Fibroblast of villous mesenchyme (primary cell): ENCODE results near the gene TNFAIP1. TPM values are rescaled to one million over a fixed set of nuclear protein-coding genes. Genes with fewer than 3 reads are reported as not detected.

ENCODE experiments used
- DNase-seq: peaks from one replicate; pipeline ENCODE4 v3.0.0-alpha.2; 2010; ENCODE audit warnings: low read depth
- H3K4me3 ChIP-seq: 2 replicates; pipeline ENCODE4 v1.5.1; 2011; ENCODE audit warnings: low read depth, mild to moderate bottlenecking, low read length
- CTCF ChIP-seq: IDR thresholded peaks from 2 replicates; pipeline ENCODE4 v1.5.1; 2012; ENCODE audit warnings: low read depth, mild to moderate bottlenecking, low read length; ENCODE audit not compliant: insufficient read depth
- total RNA-seq: library from RNA; depleted of rRNA; stranded (reverse); fragments of >200 nt; gene quantifications from 2 replicates; pipeline ENCODE4 v1.2.3, GENCODE V29; 2012

Gene TNFAIP1
- total RNA-seq, 1 donor = 50.1 TPM

- TF ChIP-seq CTCF = no peak
- no peak for DNase-seq
Observed at GRCh38 chr17:28390563-28390962, 55.0 kb downstream of the TNFAIP1 start.

GRCh38 chr17:28390984-28391383 lies 55.4 kb downstream of the TNFAIP1 start:
- no peak for DNase-seq
- TF ChIP-seq CTCF = no peak
- H3K4me3 ChIP-seq = no peak overlapping the region

More at GRCh38 chr17:28390563-28390962, 55.0 kb downstream of the TNFAIP1 start:
- H3K4me3 ChIP-seq = no peak overlapping the region

DNA sequence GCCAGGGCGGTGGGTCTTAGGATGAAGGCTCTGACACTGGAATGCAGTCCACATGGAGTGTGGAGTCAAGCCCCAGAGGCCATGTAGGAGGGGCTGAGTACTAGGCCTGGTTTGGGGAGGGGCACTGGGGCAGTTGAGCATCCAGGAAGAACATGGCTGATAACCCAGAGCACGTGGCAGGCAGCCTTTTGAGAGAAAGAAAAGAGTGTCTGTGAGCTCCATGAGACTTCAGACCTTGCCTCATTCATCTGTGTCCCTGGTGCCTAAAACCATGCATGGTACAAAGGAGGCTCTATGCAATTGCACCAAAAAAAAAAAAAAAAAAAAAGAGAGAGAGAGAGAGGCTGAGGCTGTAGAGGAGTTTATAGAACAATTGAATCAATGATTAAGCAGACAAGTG lies 55.8 kb downstream of the TNFAIP1 start:
- TF ChIP-seq CTCF = no peak
- DNase-seq = no peak
- H3K4me3 ChIP-seq = no peak overlapping the region

DNA sequence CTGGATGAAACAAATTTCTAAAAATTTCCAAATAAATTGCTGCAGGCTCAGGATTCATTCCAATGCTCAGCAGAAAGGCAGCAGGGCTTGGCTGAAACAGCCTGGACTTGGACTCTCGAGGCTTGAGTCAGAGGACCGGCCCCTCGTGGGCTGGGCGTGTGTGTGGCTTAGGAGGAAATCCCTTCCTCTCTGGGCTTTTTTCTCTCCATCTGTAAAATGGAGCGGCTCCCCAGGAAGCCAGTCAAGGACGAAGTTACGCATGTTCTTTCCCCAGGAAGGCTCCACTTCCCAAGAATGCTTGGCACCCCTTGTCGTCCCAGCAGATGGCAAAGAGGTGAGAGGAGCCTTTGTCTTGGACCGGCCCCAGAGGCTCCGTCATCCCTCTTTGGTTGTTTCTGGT lies 56.9 kb downstream of the TNFAIP1 start:
- DNase-seq = no peak
- no peak overlapping the region for H3K4me3 ChIP-seq
- TF ChIP-seq CTCF = no peak

DNA sequence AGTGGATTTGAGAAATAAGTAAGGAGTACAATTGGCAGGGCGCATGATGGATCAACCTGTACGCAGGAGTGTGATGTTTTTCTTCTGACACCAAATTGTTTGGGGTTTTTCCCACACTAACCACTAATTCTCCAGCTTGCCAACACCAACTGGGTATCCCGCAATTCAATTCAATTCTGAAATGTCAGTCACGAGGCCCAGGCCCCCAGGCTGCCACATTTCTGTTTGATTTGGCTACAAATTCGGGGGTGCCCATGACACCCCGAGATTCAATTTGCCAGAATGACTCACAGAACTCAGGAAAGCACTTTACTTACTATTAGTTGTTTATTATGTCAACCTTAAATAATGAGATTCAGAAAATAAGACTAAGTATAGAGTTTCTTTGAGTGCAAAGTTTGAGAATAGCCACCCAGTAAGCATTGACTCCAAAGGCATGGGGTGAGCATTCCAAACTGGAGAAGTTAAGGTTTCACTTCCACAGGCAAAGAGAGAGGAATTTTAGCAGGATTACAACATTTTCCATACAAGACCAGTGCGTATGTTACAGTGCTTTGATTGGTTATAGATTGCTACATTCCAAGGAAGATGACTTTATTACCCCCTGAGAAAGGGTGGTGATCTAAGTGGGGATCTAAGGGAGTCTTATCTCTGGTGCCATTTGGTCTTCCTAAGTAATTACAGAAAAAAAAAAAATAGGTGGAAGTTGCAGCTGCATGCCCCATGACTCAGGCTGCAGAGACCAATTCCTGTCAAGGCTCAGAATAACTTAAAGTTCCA lies 59.0 kb downstream of the TNFAIP1 start:
- TF ChIP-seq CTCF = no peak
- peak; percentile 92 for DNase-seq

GRCh38 chr17:28395426-28395825 lies 59.9 kb downstream of the TNFAIP1 start:
- no peak for TF ChIP-seq CTCF
- DNase-seq = no peak
- no peak overlapping the region for H3K4me3 ChIP-seq

More for the DNA sequence above, 59.0 kb downstream of the TNFAIP1 start:
- H3K4me3 ChIP-seq = no peak overlapping the region

- no peak for TF ChIP-seq CTCF
- no peak overlapping the region for H3K4me3 ChIP-seq
- DNase-seq = no peak
Observed at GRCh38 chr17:28395968-28396367, 60.4 kb downstream of the TNFAIP1 start.
